ENCODE results near the gene ICAM1. TPM values are rescaled to one million over a fixed set of nuclear protein-coding genes. Genes with fewer than 3 reads are reported as not detected.
A peak's percentile ranks its signal among the peaks of the same experiment; 100 is the strongest.

ICAM1 gene
- total RNA-seq, 1 experiment from 2014 or later, result 1.7 TPM

GRCh38 chr19:10332158-10332964 is 61.4 kb downstream of the ICAM1 start:
- BruUV-seq (replicated peaks), result TSS peak; percentile 61
- Histone ChIP-seq H3K27me3 (replicated peaks; ENCODE audit: insufficient read depth, low read depth, low read length, poor library complexity) (no peaks in the 10 kb centered on the region), H3K4me1 (ENCODE audit: insufficient read depth, low read length, poor library complexity, severe bottlenecking) (peaks cover 28% of the 10 kb centered on the region), H3K27ac (ENCODE audit: low read depth, low read length, poor library complexity, severe bottlenecking) (peak overlapping the region; percentile 99), H3K4me3 (ENCODE audit: low read depth, low read length, poor library complexity, severe bottlenecking) (peak overlapping the region; percentile 85), H3K9me3 (ENCODE audit: low read depth, low read length, poor library complexity, severe bottlenecking) (no peaks in the 10 kb centered on the region), H3K36me3 (ENCODE audit: insufficient read depth, low read length, poor library complexity, severe bottlenecking) (peaks cover 39% of the 10 kb centered on the region)
- TF ChIP-seq, protein P1, sequence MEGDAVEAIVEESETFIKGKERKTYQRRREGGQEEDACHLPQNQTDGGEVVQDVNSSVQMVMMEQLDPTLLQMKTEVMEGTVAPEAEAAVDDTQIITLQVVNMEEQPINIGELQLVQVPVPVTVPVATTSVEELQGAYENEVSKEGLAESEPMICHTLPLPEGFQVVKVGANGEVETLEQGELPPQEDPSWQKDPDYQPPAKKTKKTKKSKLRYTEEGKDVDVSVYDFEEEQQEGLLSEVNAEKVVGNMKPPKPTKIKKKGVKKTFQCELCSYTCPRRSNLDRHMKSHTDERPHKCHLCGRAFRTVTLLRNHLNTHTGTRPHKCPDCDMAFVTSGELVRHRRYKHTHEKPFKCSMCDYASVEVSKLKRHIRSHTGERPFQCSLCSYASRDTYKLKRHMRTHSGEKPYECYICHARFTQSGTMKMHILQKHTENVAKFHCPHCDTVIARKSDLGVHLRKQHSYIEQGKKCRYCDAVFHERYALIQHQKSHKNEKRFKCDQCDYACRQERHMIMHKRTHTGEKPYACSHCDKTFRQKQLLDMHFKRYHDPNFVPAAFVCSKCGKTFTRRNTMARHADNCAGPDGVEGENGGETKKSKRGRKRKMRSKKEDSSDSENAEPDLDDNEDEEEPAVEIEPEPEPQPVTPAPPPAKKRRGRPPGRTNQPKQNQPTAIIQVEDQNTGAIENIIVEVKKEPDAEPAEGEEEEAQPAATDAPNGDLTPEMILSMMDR (conservative IDR thresholded peaks at IDR 0.05; ENCODE audit: low read depth, low read length), result no peak
- no peak for TF ChIP-seq EZH2 (IDR thresholded peaks at IDR 0.05; ENCODE audit: borderline replicate concordance, low read depth, low read length, poor library complexity, severe bottlenecking)
- POLR2A ChIA-PET (ENCODE audit: low non-redundant PET), result no interaction called here
- CTCF ChIA-PET, result no interaction called here
- intact Hi-C loops (cut with micrococcal nuclease; ENCODE audit: unreplicated experiment), result loop anchor here (2.0 kb wide), 1 partner anchor 44 kb away; the partner anchor contains the start of gene ICAM5
- DNase-seq (ENCODE audit: low spot score), result peak; percentile 34

DNA sequence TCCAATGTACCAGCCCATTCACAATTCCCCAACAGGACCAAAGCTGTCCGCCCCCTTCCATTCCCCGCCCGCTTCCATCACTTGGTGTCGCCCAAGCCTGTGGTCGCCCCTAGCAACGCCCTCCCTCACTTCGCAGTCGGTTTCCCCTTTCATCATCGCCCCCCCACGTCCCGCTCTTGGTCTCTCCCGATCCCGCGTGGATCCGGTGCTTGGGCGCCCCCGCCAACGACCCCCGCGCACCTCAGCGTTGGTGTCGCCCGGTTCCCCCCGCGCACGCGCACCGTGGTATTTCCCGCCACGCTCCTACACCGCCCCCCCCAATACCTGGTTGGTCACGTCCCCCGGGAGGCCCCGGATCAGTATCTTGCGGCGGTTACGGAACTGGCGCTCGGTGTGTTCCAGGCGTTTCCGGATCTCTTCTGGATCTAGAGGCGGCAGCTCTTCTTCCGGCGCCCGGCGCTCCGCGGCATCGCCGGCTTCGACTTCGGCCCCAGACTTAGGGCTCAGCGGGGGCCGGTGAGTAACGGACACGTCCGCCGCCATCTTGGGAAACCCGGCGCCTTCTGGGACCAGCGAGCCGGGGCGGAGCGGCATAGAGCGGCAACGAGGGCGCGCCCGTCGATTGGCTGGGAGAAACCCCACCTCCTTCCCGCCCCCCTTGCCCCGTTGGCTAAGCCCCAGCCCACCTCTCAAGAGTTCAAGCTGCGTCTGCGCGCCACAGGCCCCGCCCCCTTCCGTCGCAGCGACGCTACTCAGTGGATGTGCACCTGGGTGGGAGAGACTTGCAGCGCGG is 62.2 kb downstream of the ICAM1 start, which contains the start of gene RAVER1:
RAVER1 (minus strand) TSS at position 565 of the 793 bp plus-strand sequence; CDS start at position 543, 22 bp downstream.
- peak; percentile 98 for DNase-seq (ENCODE audit: low spot score)
- ChIA-PET POLR2A (ENCODE audit: low non-redundant PET) (interaction anchor here (0.6 to 0.7 kb wide), 2 partner anchors 27 to 320 kb away, joined by 3 to 10 read pairs; no protein-coding TSS in a partner anchor), CTCF (interaction anchor here (0.6 to 0.8 kb wide), 2 partner anchors 71 to 324 kb away, joined by 7 to 9 read pairs; no protein-coding TSS in a partner anchor)
- H3K36me3 ChIP-seq (ENCODE audit: insufficient read depth, low read length, poor library complexity, severe bottlenecking), result peaks cover 31% of the 10 kb centered on the region
- no TSS peak for BruUV-seq (replicated peaks)
- intact Hi-C loops (cut with micrococcal nuclease; ENCODE audit: unreplicated experiment), result loop anchor here (2.0 kb wide), 1 partner anchor 44 kb away; the partner anchor contains the start of gene ICAM5
- H3K4me1 ChIP-seq (ENCODE audit: insufficient read depth, low read length, poor library complexity, severe bottlenecking), result peaks cover 28% of the 10 kb centered on the region
- H3K9me3 ChIP-seq (ENCODE audit: low read depth, low read length, poor library complexity, severe bottlenecking), result no peaks in the 10 kb centered on the region
- no peak for TF ChIP-seq EZH2 (IDR thresholded peaks at IDR 0.05; ENCODE audit: borderline replicate concordance, low read depth, low read length, poor library complexity, severe bottlenecking)
- TF ChIP-seq, protein P1 (conservative IDR thresholded peaks at IDR 0.05; ENCODE audit: low read depth, low read length), result no peak
- H3K4me3 ChIP-seq (ENCODE audit: low read depth, low read length, poor library complexity, severe bottlenecking), result peak within 1 kb of the TSS; percentile 85
- no peaks in the 10 kb centered on the region for H3K27me3 ChIP-seq (replicated peaks; ENCODE audit: insufficient read depth, low read depth, low read length, poor library complexity)
- H3K27ac ChIP-seq (ENCODE audit: low read depth, low read length, poor library complexity, severe bottlenecking), result peak within 1 kb of the TSS; percentile 99
